Amniotic epithelial cell (primary cell): ENCODE results near the gene RNLS.
"Not testable (repeated sequence)": the region's sequence is repeated elsewhere in the genome, so short reads cannot be mapped to it uniquely, and the experiment has no call there.

Experiments used
- DNase-seq: peaks from one replicate; pipeline ENCODE4 v3.0.0-alpha.2; 2010; ENCODE audit warnings: low read depth

Gene RNLS

DNA sequence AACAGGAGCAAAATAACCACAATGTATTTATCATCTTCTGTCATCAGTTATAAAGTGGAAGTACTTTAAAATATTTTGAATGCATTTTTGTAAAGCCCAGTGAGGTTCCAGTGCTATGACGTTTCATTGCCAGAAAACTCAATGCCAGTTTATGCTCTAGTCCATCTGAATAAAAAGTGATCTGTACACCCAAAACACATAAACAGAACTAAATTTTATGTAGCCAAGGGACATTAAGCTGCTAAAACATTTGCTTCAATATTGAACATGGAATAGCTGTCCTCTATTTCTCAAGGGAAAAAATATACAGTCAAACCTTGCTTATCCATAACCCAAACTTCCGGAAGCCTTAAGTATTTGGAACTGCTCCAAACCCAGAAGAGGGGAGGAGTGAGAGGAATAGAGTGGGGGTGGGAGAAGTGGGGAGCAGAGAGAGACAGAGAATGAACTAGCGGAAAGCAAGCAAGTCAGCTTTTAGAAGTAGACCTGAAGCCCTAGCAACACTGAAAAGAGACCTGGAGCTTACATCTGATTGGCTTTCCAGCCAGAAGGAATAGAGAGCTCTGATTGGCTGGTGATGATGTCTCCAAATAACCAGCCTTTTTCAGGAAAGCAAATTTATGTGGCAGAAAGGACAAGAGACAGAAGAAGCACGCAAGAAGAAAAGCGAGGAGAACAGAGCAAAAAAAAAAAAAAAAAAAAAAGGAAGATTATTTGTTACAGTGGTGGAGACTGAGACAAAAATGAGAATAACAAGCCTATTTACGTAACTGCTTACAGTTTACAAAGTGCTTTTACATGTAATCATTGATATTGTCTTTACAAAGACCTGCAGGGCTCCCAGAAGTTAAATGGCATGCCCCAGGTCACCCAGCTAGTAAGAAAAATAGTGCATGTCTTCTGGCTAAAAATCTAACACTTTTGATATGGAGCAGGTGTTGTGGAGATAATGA is 196.0 kb downstream of the RNLS start:
- DNase-seq: peak; percentile 88

DNA sequence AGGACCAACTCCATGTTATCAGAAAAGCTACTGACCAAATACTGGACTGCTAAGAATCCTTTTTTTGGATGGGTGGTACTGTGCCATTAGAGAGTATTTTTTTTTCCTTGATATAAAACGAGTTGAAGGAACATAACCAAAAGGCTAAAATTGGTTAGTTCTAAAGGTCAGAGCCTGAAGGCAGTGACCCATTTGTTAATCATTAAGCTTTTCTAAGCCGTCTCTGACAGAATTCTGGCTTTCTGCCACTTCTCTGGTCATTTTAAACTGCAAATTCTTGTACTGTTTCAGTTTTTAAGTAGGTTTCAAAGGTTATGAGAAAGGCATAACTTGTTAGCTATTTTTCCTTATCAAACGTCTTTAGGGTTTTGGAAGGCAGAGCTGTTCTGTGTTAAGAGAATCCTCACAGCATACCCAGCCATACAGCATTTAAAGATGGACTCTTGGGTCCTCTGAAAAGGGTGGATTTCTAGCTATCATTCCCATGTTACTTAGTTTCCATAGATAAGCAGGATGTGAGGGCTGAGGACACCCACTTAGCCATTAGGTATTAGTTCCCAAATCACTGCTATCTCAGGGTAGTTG is 196.8 kb downstream of the RNLS start:
- peak; percentile 55 for DNase-seq

DNA sequence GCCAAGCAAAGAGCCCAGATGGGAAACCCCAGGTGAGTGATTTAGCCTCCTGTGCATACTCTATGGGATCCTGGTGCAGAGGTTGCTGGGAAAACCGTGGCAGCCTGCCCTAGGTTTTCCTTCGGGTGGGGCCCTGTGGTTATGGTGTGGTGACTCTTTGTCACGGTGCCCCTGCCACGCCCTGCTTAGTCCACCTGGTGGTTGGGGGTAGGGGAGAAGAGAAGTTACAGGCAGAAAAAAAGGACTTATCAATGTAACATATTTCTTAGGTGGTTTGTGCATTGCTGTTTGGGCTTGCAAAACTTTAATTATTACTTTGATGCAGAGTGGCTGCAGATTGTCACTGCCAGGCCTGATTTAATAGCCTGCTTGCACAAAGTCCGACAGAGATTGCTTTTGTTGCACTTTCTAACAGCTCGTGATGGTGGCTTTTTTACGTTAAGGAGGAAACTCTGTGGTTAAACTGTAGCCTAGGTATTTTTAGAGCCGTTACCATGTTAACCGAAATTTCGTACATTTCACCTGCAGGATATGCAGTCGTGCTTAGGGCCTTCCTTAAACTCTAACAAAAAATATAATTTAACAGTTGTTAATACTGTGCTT is 197.4 kb downstream of the RNLS start:
- DNase-seq: no peak

DNA sequence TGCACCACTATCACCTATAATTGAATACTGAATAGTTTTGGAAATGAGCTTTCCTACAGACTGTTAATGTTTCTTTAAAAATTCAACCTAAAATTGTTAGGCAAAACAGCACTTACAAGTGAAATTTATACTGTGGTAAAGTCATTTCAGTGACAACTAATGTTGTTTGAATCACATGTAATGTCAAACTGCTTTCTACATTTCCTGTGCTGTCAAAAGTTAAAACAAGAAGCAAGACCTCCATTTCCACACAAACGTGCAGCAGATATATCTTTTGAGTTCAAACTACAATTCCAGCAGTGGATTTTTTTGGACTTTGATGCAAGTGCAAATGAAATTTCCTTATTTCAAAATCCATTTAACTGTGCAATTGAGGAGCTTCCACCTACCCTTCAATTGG is 199.8 kb downstream of the RNLS start:
- DNase-seq: no peak

DNA sequence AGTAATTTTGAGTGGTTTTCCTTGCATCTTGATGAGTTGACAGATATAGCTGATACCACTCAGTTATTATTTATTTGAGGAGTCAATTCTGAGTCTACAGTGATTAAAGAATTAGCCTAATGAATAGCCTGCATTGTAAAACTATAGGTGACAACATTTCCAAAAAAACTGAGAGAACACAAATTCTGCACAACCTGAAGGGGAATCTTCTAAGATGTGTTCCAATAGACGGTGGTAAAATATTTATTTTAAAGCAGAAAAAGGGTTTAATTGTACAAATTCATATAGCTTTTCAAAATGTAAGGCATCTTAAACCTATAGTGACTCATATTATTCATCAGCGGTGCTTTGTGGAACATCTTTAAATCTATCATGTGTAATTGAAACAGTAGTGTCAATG is 200.4 kb downstream of the RNLS start:
- DNase-seq: no peak

DNA sequence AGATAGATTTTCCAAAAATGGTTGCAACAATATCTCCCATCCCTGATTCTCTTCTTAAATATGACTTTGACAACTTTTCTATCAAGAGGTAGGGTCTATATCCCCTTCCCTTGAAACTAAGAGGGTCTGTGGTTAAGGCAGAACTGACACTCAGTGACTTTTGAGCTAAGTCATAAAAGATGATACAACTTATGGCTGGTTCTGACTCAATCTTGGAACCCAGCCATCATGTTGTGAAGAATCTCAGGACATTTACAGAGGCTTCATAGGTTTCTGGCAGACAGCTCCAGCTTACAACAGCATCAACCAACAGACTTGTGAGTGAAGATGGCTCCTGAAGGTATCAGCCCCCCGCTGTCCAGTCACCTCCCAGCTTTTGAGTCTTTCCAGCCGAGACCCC is 203.5 kb downstream of the RNLS start:
- DNase-seq: peak; percentile 81

DNA sequence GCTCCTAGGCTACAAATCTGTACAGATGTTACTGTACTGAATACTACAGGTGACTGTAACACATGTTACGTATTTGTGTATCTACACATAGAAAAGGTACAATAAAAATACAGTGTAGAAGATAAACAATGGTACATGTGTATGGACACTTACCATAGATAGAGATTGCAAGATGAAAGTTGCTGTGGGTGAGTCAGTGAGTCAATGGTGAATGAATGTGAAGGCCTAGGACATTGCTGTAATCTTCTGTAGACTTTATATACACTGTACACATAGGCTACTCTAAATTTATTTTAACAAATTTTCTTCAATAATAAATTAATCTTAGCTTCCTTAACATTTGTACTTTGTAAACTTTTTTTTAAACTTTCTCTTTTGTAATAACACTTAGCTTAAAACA is 205.6 kb downstream of the RNLS start:
- DNase-seq: peak; percentile 48

DNA sequence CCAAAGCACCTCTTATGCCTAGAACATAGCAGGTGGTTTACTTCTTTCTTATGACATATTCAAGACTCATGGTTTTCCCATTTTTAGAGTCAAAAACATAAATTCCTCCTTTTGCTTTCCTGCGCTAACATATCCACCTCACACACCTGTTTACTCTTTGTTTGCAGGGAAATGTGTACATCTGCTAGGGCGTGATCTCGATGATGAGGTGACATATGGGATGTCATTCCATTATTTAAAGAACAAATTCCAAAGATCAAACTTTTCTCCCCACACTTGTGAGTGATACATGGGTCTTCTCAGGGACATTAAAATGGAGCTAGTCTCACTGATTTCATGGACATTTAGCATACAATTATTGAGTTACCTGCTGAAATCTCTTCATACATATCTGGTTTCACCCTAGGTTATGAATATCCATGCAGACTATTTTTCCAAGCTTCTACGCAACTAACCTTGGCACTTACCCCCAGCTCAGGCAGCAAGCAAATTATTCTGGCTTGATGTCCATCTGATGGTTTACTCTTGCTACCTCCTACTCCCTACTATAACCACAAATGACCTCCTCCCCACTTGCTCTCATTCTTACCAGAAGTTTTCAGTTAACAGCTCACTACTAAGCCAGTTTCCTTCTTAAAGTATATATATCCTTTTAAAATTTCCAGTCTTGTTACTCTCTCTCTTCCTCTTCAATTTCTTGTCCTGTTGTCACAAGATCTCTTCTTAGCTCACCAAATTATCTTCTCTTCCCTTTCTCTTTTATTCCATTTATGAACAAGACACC is 208.5 kb downstream of the RNLS start:
- DNase-seq: peak; percentile 58

DNA sequence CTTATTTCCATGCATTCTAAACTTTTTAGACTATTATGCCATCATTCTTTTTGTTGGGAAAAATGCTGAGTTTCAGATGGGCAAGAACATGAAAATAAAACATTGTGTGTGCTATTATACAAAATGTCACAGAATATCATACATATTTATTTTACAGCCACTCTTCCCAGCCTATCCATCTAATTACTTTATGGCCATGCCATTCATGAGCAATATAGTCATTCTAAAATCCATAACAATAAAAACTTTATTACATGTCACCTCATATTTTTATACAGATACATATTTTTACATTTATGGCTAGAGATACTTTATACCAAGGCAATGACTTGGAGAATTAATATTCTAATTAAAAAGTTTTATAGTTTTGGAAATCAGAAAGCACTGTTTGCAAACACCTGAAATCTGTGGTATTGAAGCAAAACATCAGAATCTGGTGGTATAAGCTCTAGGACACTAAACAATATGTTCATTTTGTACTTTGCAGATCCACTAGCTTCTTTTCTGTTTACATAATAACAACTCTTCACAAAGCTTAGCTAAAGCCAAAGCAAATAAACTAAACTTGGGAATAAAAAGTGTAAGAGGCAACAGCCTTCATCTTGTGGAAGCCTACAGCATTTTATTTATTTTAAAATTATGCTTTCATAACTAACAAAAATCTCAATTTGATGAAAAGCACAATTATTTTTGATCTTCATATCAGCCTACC is 210.1 kb downstream of the RNLS start:
- DNase-seq: no peak

DNA sequence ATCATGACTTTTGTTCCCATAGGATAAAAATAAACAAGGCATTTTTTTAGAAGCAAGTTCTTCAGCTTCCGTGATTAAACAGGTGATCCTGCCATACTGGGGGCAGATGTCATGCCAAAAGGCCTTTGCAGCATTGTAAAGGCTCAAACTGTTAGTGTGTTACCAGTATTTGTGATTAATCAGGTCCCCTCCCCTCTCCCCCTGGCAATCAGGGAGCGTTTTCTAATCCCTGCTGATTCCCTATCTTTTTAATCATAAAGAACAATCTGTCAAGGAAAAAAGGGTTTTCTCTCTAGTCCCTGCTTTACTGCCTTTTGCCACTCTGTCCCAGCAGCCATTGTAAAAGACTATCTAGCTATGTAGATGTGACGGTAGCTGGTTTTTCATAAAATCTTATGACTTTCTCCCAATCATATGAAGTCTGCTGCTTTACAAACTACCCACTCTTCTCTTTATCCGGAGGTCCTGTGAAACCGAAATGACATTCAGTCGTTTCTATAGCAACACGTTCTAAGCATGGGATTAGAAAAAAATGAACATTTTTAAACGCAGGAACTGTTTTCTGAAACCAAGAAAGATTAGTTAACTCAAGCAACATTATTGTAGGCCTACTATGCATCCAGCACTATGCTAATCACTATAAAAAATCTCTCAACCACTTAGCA is 210.9 kb downstream of the RNLS start:
- no peak for DNase-seq

DNA sequence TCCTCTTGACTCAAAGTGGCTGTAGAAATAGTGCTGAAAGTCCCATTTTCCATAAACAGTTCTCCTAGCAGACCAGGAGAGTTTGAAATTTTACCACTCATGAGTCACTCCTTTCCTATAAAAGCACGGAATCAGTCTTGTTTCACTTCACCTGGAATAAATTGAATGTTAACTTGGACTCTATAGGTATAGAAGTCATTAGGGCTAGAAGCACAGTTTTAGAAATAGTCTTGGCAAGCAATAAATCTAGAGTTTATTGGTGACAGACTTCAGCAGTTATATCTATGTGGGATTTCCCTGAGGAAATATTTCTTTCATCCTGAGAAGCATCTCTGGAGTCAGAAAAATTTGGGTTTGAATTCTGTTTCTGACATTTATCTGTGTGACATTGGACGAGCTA is 212.4 kb downstream of the RNLS start:
- no peak for DNase-seq

DNA sequence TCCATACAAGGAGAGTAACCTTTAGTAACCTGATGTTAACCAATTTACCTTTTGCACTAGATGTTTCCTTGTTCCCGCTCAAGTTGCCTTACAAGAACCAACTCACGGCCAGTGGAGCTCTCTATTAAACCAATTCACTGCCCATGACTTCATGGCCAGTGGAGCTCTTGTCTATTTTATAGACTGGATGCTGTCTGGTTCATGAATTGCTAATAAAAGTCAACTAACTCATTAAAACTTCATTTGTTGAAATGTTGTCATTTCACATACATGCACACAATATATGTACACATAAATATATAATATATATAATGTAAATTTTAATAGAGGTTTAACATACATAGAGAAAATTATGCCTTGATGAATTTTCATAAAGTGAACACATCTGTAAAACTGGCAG is 216.3 kb downstream of the RNLS start:
- DNase-seq: no peak

DNA sequence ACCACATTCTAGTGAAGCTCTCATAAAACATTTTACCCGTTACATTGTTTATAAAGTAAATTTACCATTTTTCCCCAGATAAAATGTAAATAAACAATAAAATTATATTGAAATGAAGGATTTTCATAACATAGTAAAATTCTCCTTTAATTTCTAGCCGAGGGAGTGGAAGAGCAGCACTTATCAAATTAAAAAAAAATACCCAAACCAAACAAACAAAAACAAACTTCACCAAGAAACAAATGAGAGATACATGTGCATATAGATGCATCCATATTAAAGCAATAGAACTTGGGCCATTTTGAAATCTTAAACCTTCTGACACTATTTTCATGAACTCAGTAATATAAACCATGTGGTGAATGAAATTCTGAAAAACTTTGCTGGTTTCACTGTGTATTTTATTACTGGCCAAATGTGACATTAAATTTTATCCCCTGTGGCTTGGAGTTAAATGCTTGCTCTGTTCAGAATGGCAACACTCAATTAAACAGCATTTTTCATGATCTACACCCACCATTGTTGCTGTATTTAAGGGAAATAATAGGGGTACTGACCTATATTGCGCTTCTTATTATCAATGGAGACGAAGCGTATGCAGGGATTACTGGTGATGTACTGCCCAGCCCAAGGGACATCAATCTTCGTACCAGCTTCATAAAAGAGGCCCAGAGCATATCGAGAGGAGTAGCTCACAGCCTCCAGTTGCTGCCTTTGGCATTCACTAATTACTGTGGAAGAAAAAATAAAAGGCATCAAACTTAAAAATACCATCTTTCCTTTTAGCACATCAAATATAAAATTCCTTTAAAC is 220.9 kb downstream of the RNLS start:
- DNase-seq: no peak

DNA sequence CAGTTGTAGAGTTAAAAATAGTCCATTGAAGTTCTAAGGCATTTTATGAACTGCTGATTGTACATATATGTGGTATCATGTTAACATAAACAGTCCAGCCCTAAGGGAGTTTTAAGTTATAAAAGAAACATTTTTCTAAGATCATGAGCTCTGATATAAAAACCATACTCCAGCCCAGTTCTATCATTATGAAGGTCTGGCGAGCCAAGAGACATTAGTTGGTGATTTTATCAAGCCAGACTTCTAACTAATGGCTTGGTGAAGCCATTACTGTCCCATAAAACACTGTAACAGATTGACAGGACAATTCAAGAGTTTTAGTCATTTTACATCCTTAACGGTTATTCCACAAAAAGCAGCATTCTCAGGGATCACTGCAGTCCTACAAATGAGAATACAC is 221.6 kb downstream of the RNLS start:
- no peak for DNase-seq

DNA sequence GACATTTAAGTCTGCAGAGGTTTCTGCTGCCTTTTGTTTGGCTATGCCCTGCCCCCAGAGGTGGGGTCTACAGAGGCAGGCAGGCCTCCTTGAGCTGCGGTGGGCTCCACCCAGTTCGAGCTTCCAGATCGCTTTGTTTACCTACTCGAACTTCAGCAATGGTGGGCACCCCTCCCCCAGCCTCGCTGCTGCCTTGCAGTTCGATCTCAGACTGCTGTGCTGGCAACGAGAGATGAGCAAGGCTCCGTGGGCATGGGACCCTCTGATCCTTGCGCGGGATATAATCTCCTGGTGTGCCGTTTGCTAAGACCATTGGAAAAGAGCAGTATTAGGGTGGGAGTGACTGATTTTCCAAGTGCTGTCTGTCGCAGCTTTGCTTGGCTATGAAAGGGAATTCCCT is 227.4 kb downstream of the RNLS start:
- DNase-seq: not testable (repeated sequence)

DNA sequence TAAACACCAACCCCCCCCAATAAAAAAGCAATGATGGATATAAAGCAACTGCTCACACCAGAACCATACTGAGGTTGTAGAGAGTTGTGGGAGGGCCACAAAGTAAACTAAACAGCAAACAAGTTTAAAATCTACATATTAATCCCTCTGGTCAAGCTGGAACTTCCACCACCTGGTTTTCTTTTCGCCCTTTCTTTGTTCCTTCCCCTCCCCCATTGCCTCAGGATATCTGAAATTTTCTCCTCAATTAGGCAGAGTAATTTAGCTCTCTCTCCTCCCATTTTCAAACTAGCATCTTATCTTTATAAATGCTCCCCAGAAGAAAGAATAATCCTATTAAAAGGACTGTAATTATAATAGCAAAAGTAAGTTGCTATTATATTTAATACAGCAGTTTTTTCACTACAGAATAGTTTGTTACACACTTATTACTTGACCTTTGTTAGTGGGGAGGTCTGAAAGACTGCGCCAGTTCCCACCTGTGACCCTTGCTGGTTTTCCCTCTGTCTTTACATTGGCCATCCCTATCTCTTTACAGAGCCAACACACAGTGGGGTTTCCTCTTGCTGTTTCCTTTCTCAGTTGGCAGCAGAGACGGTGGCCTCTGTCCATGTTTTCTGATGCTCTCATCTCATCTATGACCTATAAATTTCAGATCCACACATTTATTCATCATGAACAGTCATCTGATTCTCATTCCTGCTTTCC is 235.4 kb downstream of the RNLS start:
- peak; percentile 1 for DNase-seq

DNA sequence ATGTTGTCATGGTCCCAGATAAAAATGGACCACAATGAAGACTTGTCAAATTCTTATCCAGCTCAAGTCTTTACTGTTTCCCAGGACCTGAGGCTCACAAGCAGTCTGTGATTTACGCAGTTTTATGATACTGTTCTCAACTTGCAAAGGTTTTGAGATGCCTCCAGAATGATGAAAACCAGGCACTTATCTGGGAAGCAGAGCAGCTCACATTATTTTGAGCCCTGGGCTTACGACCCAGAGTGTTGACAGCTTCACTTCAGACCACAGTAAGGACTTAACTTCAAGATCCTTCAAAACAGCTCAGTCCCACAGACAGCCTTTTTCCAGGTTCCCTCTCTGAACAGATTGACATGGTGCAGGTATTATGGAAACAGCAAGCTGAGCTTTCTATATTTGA is 236.1 kb downstream of the RNLS start:
- peak; percentile 96 for DNase-seq

DNA sequence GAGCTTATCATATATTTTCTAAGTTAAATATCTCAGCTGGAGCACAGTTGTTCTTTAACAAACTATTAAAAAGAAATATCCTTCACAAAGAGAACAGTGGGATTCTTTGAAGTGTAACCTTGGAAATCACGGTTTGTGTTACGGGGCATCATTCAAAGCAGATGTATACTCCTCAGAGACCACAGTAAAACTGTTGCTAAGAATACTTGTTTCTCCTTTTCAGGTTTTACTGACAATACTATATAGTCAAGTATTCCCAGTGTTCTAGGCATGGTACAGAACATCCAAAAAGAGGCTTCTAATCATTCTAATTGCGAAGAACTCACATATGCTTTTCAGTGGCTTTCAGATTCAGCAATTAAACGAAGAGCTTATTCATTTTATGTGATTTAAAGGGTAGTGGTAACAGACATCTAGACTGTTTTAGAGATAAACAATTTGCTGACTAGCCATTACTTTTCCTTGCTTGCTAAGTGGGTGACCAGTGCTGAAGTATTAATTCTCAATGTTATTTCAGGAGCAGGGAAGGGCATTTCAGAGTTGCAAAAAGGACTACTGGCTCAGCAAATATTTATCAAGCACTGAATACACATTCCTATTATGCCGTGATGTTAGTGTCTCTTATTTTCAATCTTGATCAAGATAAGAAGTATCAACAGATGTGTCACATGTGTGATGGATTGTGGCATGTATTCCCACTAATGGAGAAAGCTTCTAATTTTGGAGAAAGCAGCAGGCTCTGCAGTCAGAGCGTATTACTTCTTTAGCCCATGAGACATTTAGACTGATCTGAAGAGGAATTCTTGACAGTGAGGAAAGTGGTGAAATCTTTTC is 236.8 kb downstream of the RNLS start:
- no peak for DNase-seq
